Measurements from ENCODE around the gene IPPK. TPM values are rescaled to one million over a fixed set of nuclear protein-coding genes. Genes with fewer than 3 reads are reported as not detected.

Gene IPPK
- total and polyA plus RNA-seq, 8 donors = 1.9 to 6.5 (median 3.1) TPM

DNA sequence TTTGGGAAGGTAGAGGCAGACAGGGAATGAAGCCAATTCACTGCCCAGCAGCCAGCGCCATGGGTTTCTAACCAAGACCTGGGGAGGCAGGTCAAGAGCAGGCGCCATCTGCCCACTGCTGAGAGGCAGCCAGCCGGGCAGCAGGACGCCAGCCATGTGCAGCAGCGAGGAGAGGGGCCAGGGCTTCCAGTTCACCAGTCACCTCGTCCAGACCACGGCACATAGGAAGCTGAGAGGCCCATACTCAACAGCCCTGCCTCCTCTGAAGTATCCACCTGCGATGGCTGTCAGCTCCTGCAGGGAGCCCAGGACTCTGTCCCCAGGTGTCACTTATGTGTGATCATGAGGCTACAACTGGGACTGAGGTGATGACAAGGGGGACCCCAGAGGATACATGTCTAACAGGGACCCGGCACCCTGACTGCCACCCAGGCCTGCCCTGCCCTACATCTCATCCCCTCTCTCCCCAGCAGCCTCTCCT lies 30.1 kb downstream of the IPPK start:
- Histone ChIP-seq H3K4me3 (no peak overlapping the region), H3K4me1 (no peaks in the 10 kb centered on the region), H3K27ac (no peak overlapping the region), H3K27me3 (no peaks in the 10 kb centered on the region), H3K36me3 (peaks cover 0 to 22% (median 22%) of the 10 kb centered on the region in 3 donors), H3K9me3 (no peaks in the 10 kb centered on the region)
- TF ChIP-seq, protein P1, sequence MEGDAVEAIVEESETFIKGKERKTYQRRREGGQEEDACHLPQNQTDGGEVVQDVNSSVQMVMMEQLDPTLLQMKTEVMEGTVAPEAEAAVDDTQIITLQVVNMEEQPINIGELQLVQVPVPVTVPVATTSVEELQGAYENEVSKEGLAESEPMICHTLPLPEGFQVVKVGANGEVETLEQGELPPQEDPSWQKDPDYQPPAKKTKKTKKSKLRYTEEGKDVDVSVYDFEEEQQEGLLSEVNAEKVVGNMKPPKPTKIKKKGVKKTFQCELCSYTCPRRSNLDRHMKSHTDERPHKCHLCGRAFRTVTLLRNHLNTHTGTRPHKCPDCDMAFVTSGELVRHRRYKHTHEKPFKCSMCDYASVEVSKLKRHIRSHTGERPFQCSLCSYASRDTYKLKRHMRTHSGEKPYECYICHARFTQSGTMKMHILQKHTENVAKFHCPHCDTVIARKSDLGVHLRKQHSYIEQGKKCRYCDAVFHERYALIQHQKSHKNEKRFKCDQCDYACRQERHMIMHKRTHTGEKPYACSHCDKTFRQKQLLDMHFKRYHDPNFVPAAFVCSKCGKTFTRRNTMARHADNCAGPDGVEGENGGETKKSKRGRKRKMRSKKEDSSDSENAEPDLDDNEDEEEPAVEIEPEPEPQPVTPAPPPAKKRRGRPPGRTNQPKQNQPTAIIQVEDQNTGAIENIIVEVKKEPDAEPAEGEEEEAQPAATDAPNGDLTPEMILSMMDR (IDR thresholded peaks at IDR 0.05) = no peak
- peak in 1 of 6 donors; percentile 47 for DNase-seq
- intact Hi-C loops (cut with DNase I) = loop anchor here in 1 of 3 donors (5.0 kb wide), 1 partner anchor 503 kb away; no protein-coding TSS in a partner anchor
- WGBS, 2 donors = 92% methylated on average over 9 of the region's 9 CpGs
- ATAC-seq = no peak
- FAIRE-seq = no peak

- H3K27ac ChIP-seq = no peak overlapping the region
- TF ChIP-seq, protein P1 (IDR thresholded peaks at IDR 0.05) = no peak
- FAIRE-seq (no peak), ATAC-seq (no peak), DNase-seq (peak in 1 of 6 donors; percentile 17)
- H3K36me3 ChIP-seq = peaks cover 0 to 22% (median 16%) of the 10 kb centered on the region in 3 donors
- intact Hi-C loops (cut with DNase I) = loop anchor here in 1 of 3 donors (5.0 kb wide), 1 partner anchor 502 kb away; no protein-coding TSS in a partner anchor
- no peaks in the 10 kb centered on the region for H3K27me3 ChIP-seq
- H3K9me3 ChIP-seq = no peaks in the 10 kb centered on the region
- WGBS, 2 donors = 96% methylated on average over 7 of the region's 7 CpGs
- H3K4me1 ChIP-seq = no peaks in the 10 kb centered on the region
- H3K4me3 ChIP-seq = no peak overlapping the region
Measured at GRCh38 chr9:92639124-92639523, 30.8 kb downstream of the IPPK start.

- Histone ChIP-seq H3K4me3 (no peak overlapping the region), H3K36me3 (peaks cover 0 to 22% (median 12%) of the 10 kb centered on the region in 3 donors), H3K27me3 (no peaks in the 10 kb centered on the region), H3K9me3 (no peaks in the 10 kb centered on the region), H3K4me1 (no peaks in the 10 kb centered on the region), H3K27ac (no peak overlapping the region)
- no peak for FAIRE-seq
- intact Hi-C loops (cut with DNase I) = loop anchor here in 1 of 3 donors (5.0 kb wide), 1 partner anchor 501 kb away; no protein-coding TSS in a partner anchor
- DNase-seq = peak in 1 of 6 donors; percentile 39
- WGBS, 2 donors = 85 to 88% methylated on average over 5 of the region's 5 CpGs
- TF ChIP-seq, protein P1 (IDR thresholded peaks at IDR 0.05) = no peak
- no peak for ATAC-seq
Measured at GRCh38 chr9:92638621-92639101, 31.3 kb downstream of the IPPK start.

DNA sequence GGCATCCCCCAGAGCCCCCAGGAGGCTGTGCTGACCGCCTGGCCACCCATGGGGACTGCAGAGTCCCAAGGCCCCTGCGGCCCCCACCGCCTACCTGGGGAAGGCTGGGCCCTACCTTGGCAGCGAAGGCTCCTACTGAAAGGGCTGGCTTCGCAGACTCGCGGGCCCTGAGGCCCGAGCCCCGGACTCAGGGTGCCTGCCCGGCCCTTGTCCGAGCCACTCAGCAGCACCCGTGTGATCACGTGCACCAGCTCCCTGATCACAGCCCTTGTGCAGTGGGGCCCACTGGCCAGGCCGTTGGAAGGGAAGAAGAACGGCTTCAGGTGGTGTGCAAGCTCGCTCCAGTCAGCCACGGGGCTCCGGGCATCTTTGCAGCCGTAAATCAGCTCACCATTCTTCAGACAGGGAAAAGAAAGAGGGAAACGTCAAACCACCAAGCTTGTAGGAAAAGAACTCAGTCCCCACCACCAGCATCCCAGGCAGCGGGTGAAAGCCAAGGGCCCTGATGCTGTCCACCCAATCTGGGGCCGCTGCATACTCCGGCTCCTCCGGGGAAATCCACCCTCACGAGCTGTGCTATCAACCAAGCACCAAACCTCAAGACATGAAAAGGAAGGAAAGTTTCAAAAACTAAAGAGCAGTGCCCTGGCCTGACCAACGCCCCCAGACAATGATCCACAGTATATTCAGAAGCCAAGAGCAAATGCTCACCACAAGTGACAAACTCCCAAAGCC lies 31.9 kb downstream of the IPPK start:
- 93 to 94% methylated on average over 26 of the region's 26 CpGs for WGBS, 2 donors
- intact Hi-C loops (cut with DNase I) = loop anchor here in 1 of 3 donors (5.0 kb wide), 1 partner anchor 501 kb away; no protein-coding TSS in a partner anchor
- TF ChIP-seq, protein P1 (IDR thresholded peaks at IDR 0.05) = no peak
- Histone ChIP-seq H3K4me1 (no peaks in the 10 kb centered on the region), H3K27ac (no peak overlapping the region), H3K9me3 (no peaks in the 10 kb centered on the region), H3K27me3 (no peaks in the 10 kb centered on the region), H3K36me3 (peaks cover 0 to 22% (median 7%) of the 10 kb centered on the region in 3 donors), H3K4me3 (no peak overlapping the region)
- DNase-seq (peak in 1 of 6 donors; percentile 51), FAIRE-seq (no peak), ATAC-seq (no peak)
